ENCODE measurements around the gene TFEB. TPM values are rescaled to one million over a fixed set of nuclear protein-coding genes. Genes with fewer than 3 reads are reported as not detected.
A peak's percentile ranks its signal among the peaks of the same experiment; 100 is the strongest.

The TFEB gene
- total and polyA plus RNA-seq, 2 donors from 2014 or later: 50.7 to 51.0 TPM

GRCh38 chr6:41770381-41771057 lies 35.1 kb upstream of the TFEB start:
- TF ChIP-seq, protein P1, sequence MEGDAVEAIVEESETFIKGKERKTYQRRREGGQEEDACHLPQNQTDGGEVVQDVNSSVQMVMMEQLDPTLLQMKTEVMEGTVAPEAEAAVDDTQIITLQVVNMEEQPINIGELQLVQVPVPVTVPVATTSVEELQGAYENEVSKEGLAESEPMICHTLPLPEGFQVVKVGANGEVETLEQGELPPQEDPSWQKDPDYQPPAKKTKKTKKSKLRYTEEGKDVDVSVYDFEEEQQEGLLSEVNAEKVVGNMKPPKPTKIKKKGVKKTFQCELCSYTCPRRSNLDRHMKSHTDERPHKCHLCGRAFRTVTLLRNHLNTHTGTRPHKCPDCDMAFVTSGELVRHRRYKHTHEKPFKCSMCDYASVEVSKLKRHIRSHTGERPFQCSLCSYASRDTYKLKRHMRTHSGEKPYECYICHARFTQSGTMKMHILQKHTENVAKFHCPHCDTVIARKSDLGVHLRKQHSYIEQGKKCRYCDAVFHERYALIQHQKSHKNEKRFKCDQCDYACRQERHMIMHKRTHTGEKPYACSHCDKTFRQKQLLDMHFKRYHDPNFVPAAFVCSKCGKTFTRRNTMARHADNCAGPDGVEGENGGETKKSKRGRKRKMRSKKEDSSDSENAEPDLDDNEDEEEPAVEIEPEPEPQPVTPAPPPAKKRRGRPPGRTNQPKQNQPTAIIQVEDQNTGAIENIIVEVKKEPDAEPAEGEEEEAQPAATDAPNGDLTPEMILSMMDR (IDR thresholded peaks at IDR 0.05; ENCODE audit: borderline replicate concordance, extremely low read depth, insufficient read depth): no peak

DNA sequence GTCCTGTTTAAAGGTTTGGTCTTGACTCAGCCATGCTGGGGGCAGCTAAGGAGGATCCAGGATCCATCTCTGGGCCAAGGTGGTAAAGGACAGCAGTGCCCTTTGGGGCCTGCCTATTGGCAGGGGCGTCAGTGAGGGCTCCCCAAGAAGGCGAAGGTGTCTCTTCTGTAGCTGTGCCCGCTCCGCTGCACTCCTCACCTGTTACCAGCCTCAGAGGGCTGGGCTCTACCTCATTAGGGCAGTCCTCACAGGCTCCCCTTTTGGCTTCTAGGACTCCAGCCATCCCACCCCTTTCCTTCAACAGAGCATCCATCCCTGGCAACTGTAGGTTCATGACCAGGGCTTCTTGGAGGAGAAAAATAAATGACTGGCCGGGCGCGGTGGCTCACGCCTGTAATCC lies 34.0 kb upstream of the TFEB start:
- Histone ChIP-seq H3K36me3 (ENCODE audit: control insufficient read depth in 2 of 3, insufficient read depth in 3 of 3, low read length in 3 of 3) (peaks cover 0 to 13% (median 12%) of the 10 kb centered on the region in 3 donors), H3K9ac (ENCODE audit: low read length in 3 of 3) (no peak overlapping the region), H3K9me3 (ENCODE audit: control insufficient read depth in 2 of 3, insufficient read depth in 1 of 3, low read length in 3 of 3) (no peaks in the 10 kb centered on the region), H3K27ac (ENCODE audit: low read depth in 2 of 2, low read length in 2 of 2) (no peak overlapping the region), H3K4me1 (ENCODE audit: control insufficient read depth in 2 of 3, insufficient read depth in 2 of 3, low read depth in 1 of 3, low read length in 3 of 3) (peaks cover 0 to 6% (median 0%) of the 10 kb centered on the region in 3 donors), H3K27me3 (ENCODE audit: control insufficient read depth, insufficient read depth, low read length) (no peaks in the 10 kb centered on the region), H3K4me3 (ENCODE audit: low read length in 3 of 3) (no peak overlapping the region)
- FAIRE-seq: no peak
- intact Hi-C loops (cut with DNase I): no loop called here
- TF ChIP-seq, protein P1 (IDR thresholded peaks at IDR 0.05; ENCODE audit: borderline replicate concordance, extremely low read depth, insufficient read depth): no peak
- DNase-seq: peak in 1 of 5 donors; percentile 31

More at GRCh38 chr6:41770381-41771057, 35.1 kb upstream of the TFEB start:
- H3K27ac ChIP-seq (ENCODE audit: low read depth in 2 of 2, low read length in 2 of 2): no peak overlapping the region
- no peak overlapping the region for H3K4me3 ChIP-seq (ENCODE audit: low read length in 3 of 3)
- H3K36me3 ChIP-seq (ENCODE audit: control insufficient read depth in 2 of 3, insufficient read depth in 3 of 3, low read length in 3 of 3): peaks cover 2 to 24% (median 23%) of the 10 kb centered on the region in 3 donors
- no peak for FAIRE-seq
- no peaks in the 10 kb centered on the region for H3K9me3 ChIP-seq (ENCODE audit: control insufficient read depth in 2 of 3, insufficient read depth in 1 of 3, low read length in 3 of 3)
- H3K9ac ChIP-seq (ENCODE audit: low read length in 3 of 3): no peak overlapping the region
- intact Hi-C loops (cut with DNase I): no loop called here
- H3K27me3 ChIP-seq (ENCODE audit: control insufficient read depth, insufficient read depth, low read length): no peaks in the 10 kb centered on the region
- H3K4me1 ChIP-seq (ENCODE audit: control insufficient read depth in 2 of 3, insufficient read depth in 2 of 3, low read depth in 1 of 3, low read length in 3 of 3): peaks cover 0 to 6% (median 0%) of the 10 kb centered on the region in 3 donors
- DNase-seq: peak in 1 of 5 donors; percentile 22

DNA sequence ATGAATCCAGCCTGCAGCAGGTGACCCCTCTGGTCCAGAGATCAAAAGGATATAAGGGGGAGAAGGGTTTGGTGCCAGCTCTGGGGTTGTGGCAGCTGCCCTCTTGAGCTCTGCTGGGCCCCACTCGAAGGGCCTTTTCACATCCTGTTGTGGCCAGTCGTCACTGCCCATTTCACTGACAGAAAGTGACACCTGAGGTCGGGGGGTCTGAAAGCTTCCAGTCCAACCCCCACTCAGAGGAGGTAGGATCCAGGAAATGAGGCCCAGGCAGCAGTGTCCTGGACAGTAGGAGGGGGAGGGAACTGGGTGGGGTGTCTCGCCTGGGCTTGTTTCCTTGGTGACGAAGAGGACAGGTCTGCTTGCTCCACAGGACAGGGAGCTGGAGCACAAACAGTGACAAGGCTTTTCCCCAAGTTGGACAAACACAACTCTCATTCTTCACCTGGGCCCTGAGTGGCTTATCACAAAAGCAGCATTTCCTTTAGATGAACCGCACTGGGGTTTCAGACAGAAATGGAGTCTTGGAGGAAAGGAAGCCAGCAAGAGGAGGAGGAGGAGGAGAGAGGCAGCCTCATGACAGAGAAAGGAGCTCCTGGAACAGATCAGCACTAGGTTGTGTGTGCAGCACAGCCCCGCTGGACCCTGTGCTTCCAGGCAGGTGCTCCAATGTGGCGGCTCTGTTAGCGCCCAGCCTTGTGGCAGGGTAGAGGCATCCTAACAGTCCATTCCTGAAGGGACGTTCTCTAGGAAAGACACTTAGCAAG lies 33.3 kb upstream of the TFEB start:
- no peak overlapping the region for H3K9ac ChIP-seq (ENCODE audit: low read length in 3 of 3)
- H3K4me3 ChIP-seq (ENCODE audit: low read length in 3 of 3): no peak overlapping the region
- TF ChIP-seq, protein P1 (IDR thresholded peaks at IDR 0.05; ENCODE audit: borderline replicate concordance, extremely low read depth, insufficient read depth): no peak
- peaks cover 0 to 9% (median 9%) of the 10 kb centered on the region in 3 donors for H3K36me3 ChIP-seq (ENCODE audit: control insufficient read depth in 2 of 3, insufficient read depth in 3 of 3, low read length in 3 of 3)
- H3K4me1 ChIP-seq (ENCODE audit: control insufficient read depth in 2 of 3, insufficient read depth in 2 of 3, low read depth in 1 of 3, low read length in 3 of 3): peaks cover 0 to 6% (median 0%) of the 10 kb centered on the region in 3 donors
- FAIRE-seq (no peak), DNase-seq (peak in 4 of 5 donors; percentile 56 to 73 (median 61))
- intact Hi-C loops (cut with DNase I): no loop called here
- no peaks in the 10 kb centered on the region for H3K9me3 ChIP-seq (ENCODE audit: control insufficient read depth in 2 of 3, insufficient read depth in 1 of 3, low read length in 3 of 3)
- H3K27me3 ChIP-seq (ENCODE audit: control insufficient read depth, insufficient read depth, low read length): no peaks in the 10 kb centered on the region
- H3K27ac ChIP-seq (ENCODE audit: low read depth in 2 of 2, low read length in 2 of 2): no peak overlapping the region
